HG03175 (cell line): Measurements from ENCODE around the gene ST3GAL3.

Experiments used
- ATAC-seq: cut with Tn5 transposase; IDR thresholded peaks from one replicate; pipeline ENCODE4 v1.9.1; 2021; ENCODE audit warnings: mild to moderate bottlenecking, moderate library complexity; ENCODE audit not compliant: unreplicated experiment

Gene ST3GAL3, protein sequence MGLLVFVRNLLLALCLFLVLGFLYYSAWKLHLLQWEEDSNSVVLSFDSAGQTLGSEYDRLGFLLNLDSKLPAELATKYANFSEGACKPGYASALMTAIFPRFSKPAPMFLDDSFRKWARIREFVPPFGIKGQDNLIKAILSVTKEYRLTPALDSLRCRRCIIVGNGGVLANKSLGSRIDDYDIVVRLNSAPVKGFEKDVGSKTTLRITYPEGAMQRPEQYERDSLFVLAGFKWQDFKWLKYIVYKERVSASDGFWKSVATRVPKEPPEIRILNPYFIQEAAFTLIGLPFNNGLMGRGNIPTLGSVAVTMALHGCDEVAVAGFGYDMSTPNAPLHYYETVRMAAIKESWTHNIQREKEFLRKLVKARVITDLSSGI

DNA sequence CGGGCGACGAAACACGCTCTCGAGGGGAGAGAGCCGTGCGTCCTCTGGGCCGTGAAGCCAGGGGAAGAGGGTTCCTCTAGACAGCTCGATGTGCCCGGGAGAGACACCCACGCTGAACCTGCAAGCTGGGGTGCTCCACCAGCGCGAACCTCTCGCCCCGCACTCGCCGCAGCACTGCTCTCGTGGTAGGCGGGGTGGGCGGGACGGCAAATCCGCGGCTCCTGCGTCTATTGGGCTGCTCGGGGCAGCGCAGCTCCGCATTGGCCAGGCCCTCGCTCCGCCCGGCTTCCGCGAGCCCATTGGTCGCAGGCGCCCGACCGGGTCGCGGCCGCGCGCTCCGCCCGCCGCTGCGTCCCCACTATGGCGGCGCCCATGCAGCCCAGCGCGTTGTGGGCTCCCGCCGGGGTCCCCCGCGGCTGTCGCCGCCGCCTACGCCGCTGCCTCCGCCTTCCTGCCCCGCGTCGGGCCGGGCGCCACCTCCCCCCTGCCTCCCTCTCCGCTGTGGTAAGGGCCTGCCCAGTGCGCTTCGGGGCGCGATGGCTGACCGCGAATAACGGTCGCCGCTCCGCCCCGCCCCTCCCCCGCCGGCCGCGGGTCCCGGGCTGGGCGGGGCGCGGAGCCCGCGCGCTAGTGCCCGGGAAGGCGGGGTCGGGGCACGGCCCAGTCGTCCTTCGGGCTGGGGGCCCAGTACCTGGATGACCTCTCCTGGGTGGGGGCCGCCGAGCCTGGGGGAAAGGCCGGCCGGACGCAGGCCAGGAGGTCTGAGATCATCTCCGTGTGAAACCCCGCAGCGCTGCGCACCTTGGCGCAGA, at the start of gene ST3GAL3:
Gene ST3GAL3, plus strand, starts transcription at position 347 of the 812 bp plus-strand sequence. CDS start 28,727 bp downstream, outside the sequence.
- peak; percentile 92 for ATAC-seq

DNA sequence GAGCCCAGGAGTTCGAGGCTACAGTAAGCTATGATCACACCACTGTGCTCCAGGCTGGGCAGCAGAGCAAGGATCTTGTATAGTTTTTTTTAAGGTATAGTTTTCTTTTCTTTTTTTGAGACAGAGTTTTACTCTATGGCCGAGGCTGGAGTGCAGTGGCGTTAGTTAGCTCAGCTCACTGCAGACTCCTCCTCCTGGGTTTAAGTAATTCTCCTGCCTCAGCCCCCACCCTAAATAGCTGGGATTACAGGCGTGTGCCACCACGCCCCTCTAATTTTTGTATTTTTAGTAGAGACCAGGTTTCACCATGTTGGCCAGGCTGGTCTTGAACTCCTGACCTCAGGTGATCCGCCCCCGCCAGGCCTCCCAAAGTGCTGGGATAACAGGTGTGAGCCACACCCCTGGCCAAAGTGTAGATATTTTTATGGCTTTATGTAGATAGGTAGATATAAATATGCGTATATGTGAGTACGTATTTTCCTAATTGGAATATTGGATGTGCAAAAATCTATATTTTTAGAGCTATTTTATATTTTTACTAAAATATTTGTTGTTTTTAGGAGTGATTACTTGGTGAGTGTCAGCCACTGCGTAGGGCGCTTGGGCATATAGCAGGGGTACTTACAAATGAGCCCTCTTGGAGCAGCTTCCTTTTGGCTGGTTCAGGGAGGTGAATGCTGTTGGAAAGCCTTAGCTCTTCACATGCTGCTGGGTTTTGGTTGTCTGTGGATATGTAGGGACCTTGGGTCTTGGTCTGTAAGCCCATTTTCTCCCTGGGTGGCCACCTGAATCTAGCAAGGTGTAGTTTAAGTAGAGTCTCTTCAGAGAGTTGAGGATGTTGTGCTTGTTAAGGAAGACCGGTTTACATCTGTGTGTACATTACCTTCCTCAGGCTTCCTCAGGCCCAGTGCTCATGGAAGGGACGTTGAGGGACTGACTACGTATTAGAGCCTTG, 47.8 kb upstream of the ST3GAL3 start:
- no peak for ATAC-seq

DNA sequence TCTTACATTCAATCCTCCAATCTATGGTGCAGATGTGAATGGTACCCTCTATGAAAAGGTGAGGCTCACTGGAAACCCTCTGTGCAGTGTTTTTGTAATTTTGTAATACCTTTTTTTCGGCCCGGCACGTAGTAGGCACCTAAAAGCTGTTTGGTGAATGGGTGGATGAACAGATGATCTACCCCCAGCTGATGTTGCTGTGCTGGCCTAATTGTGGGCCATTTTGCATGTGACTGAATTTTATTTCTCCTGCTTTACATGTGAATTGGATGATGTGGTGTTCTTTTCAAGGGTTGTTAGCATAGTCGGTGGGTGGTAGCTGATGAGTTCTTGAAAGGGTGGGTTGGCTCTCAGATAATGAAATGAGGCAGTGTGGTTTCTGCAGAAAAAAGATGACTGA, 47.0 kb upstream of the ST3GAL3 start:
- no peak for ATAC-seq

DNA sequence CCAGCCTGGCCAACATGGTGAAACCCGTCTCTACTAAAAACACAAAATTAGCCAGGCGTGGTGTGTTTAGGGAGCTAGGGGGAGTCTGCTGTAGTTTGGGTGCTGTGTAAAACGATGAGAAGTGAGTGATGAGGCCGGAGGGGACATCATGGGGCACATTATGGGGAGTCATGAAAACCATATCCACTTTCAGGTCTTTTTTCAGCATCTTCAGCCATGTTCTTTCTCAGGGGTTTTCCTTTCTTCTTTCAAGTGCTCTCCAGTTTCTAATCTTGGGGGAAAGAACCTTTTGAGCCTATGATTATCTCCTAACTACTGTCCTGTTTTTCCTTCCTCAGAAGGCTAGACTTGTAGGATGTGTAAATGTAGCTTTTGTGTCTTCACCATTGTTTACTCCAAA, 43.0 kb upstream of the ST3GAL3 start:
- no peak for ATAC-seq

DNA sequence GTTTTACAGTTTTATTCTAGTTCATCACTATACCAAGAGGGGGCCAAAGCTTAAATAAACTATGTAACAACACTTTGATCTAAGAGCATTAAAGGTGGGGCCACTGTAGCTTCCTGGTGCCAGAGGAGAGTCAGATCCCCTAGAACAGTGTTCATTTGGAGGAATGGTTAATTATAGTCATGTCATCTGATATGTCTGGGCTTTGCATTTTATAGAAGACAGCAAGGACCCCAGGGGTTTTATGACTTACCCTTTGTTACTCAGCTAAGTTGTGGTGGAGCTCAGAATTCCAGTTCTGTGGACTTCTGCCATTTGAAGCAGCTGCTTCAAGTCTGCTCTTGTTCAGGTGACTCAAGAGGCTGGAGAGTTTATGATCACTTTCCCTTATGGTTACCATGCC, 40.7 kb upstream of the ST3GAL3 start:
- no peak for ATAC-seq

DNA sequence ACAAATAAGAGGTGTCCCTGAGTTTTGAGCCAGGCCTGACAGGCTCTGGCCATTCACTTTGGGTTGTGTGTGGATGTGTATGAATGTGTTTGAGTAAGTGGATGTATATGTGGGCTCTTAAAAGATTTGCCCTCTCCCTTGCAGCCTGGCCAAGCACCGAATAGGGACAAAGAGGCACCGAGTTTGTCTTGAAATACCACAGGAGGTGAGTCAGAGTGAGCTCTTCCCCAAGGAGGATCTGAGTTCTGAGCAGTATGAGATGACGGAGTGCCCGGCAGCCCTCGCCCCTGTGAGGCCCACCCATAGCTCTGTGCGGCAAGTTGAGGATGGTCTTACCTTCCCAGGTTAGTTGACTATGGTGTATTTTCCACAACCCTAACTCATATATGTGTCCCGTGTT, 38.4 kb upstream of the ST3GAL3 start:
- ATAC-seq: no peak

DNA sequence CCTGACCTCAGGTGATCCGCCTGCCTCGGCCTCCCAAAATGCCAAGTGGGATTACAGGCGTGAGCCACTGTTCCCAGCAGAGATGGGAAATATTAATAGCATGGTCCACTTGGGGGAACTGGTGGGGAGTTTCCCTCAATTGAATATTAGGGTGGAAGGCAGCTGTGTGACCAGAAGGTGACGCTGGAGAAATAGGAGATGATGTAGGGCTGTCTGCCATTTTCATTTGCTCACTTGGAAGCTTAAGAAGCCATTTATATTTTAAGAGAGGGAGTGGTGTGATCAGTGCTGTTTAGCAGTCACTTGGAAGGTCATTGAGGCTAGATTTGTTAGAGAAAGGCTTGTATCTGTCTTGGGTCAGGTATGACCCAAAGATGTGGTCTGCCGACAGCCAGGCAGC, 37.5 kb upstream of the ST3GAL3 start:
- no peak for ATAC-seq

DNA sequence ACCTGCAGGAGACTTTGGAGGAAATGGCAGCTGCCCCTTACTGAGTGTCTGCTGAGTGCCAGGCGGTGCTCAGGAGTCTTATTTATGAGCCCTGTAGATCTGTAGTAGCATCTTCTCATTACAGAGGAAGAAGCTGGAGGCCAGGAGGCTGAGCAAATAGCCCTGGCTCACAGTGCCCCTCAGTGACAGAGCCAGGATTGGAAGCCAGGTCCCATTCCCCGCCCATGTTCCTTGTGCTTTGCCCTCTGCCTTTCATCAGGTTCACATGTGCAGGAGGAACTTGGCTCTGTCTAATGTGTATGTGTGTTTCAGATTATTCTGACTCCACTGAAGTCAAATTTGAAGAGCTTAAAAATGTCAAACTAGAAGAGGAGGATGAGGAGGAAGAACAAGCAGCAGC, 36.1 kb upstream of the ST3GAL3 start:
- ATAC-seq: no peak

DNA sequence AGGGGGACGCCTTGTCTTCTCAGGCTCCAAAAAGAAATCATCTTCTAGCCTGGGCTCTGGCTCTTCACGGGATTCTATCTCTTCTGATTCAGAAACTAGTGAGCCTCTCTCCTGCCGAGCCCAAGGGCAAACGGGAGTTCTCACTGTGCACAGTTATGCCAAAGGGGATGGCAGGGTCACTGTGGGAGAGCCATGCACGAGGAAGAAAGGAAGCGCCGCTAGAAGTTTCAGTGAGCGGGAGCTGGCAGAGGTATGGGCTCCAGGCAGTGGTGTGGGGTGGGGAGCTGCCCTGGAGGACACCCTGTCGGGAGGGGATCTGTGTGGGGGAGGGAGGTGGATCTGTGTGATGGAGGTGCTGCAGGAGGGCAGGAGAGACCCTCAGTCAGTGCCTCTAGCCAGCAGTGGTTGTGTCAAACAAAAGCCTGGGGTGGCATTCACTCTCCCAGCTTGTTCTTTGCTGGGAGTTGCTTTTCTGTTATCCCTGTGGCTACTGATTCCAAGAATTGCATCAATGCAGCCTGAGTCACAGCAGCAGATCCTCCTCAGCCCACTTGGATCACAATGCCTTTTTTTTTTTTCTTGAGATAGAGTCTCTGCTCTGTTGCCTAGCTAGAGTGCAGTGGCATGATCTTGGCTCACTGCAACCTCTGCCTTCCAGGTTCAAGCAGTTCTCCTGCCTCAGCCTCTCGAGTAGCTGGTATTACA, 35.6 kb upstream of the ST3GAL3 start:
- no peak for ATAC-seq

DNA sequence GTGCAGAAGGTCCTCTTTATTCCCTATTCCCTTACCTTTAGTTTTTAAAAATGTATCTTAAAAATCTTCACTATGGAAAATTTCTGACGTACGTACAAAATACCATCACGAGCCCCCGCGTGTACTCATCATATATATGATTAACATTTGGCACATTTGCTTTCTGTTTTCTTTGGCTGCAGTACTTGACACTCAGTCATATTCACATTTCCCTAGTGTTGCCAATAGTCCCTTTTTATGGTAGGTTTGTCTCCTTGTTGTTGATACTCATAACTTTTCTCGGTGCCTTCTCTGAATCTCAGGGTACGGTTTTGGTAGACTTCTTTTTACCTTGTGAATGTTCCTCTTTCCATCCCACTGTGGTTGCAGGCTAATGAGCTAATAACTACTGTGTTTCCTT, 34.1 kb upstream of the ST3GAL3 start:
- ATAC-seq: no peak

DNA sequence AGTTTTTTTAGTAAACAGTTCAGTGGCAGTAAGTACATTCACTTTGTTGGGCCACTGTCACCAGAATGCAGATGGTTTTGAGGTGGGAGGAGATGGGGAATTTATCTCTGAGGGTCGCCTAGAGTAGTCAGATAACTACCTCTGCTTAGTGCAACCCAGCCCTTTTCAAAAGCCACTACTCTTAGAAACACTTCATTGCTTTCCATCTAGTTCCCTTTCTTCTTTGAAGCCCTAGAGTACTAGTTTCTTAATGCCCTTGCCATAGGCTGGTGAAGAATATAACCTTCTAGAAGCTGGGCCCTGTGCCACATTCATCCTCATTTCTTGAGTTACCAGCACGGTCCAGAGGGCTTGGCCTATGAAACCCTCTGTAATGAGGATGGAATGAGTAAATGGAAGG, 28.4 kb upstream of the ST3GAL3 start:
- no peak for ATAC-seq

DNA sequence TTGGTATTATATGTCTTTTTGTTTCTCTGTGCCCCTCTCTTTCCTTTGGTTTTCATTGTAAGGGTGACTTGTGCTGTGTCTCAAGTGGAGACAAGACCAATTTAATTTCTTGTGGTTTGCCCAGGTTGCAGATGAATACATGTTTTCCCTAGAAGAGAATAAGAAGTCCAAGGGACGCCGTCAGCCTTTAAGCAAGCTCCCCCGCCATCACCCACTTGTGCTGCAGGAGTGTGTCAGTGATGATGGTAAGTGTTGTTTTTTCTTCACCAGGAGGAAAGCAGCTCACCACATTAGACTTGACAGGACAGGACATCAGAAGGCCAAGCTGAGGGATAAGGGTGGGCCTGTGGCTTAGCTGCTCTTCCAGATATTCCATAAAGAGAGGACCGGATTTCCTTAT, 23.8 kb upstream of the ST3GAL3 start:
- no peak for ATAC-seq

DNA sequence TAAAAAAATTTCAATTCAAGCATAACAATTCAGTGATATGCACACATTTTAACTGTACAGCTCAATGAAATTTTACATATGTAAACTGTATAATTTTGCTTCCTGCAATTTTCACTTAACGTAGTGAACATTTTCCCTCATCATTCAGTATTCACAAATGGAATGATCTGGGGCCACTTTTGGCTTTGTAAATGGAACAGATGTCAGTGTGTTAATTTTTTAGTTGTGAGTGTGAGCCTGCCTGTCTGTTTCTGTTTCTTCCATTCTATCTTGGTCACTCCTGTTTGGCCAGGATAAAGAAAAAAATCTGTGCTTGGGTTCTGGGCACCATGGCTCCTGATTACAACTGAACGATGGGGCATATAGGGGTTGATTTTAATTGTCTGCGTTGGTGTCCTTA, 20.5 kb upstream of the ST3GAL3 start:
- ATAC-seq: no peak

DNA sequence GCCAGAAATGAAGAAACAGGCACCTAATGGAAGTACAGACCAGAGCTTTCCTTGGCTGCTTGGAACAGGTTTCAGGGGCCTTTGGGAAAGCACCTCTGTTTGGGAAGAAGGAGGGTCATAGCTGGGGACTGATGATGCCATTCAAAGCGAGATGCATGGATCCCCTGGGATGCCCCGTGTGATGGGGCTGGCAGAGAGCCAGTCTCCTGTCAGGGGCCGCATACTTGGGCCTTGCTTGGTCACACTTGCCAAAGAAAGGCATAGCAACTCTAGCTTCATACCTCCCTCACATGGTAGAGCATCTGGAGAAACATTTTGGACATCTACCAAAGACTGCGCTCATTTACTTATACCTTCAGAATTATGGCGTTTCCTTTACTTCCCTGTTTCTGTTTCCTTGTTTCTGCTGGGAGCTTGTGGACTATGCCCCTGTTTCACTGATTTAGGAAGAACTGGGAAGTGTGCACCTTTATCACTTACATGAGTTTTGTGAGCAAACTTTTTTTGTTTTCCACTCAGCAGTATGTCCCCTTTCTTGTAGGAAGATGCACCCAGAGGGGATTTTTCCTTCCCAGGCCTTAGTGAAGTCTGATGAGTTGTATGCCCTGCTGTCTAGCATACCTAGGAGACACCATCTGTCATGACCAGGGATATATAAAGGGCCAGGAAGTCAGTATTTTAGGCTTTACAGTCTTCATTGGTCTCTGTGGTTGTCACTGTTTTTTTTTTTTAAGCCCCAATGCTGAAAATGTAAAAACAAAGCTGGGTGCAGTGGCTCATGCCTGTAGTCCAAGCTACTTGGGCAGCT, 19.8 kb upstream of the ST3GAL3 start:
- ATAC-seq: no peak

DNA sequence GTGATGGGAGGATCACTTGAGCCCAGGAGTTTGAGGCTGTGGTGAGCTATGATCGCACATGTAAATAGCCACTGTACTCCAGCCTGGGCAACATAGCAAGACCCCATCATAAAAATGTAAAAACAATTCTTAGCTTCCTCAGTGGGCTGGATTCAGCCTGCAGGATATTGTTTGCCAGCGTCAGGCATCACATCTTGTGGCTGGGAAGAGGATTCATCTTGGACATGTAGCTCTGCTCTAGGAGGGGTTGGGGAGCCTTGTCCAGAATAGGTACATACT, 19.3 kb upstream of the ST3GAL3 start:
- ATAC-seq: no peak

DNA sequence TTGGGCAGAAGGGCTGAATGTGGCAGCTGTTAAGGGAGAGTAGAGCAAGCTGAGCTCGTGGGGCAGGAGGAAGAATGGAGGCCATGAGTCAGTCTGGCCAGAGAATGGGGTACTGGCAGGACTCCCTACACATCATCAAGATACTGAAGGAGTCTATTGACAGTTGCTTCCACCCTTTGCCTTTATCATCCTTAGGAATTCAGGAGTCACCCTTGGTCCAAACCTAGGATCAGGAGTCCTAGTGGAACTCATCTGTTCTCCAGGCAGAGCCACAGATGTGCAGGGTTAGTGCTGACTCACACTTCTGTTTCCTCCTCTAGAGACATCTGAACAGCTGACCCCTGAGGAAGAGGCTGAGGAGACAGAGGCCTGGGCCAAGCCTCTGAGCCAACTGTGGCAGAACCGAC, 18.7 kb upstream of the ST3GAL3 start:
- ATAC-seq: no peak

DNA sequence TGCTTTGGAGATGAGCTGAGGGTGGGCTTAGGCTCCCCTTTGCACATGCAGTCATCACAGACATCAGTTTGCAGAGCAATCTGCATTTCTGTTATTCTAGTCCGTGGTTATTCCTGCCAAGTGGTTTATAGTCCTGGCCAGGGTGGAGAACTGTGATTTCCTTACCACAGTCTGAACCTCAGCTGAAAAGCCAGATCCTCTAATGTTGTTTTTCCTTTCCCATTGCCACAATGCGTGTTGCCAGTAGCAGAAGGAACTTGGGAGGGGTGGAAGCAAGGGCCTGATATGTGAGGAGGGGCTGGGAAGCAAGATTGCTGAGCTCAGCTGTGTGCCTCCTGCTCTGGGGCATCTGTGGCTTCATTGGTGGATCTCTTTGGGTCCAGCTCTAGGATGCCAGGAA, 18.0 kb upstream of the ST3GAL3 start:
- no peak for ATAC-seq

DNA sequence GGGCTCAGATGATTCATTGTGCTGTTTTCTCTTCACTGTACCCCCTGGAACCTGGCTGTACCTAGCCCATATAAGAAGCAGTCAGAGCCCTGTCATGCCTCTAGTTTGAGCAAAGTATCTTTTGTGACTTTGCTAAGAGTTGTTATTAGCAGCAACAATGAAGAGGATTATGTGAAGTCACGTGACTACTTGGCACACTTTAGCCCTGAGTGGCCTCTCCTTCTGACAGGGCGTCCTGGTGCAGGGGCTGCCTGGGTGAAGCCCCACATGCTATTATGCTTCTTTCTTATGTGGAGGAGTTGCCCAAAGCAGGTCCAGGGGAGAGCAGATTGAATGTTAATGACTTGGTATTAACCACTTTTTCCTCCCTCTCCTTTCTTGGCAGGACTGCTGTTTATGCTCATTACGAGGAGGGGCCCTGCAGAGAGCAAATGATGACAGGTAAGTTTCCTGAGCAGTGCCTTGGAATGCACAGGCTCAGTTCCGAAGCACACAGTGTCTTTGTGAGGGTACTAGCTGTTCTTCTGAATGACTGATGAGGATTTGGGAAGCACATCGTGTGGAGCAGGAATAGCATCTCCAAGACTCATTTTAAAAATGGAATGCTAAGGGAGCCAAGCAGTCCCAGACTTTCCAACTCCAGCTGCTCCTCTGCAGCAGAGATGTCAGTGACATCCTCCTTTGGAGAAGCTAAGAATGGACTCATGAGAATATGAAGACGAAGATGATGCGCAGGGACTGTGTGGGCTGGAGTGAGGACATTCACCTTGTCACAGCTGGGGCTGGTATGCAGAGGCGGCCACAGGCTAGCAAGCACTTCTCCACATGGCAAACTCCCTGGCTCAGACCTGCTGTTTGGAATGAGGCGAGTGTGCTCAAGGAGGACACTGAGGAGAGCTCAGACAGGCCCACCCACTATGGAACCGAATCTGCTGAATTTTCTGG, 15.2 kb upstream of the ST3GAL3 start:
- ATAC-seq: no peak

DNA sequence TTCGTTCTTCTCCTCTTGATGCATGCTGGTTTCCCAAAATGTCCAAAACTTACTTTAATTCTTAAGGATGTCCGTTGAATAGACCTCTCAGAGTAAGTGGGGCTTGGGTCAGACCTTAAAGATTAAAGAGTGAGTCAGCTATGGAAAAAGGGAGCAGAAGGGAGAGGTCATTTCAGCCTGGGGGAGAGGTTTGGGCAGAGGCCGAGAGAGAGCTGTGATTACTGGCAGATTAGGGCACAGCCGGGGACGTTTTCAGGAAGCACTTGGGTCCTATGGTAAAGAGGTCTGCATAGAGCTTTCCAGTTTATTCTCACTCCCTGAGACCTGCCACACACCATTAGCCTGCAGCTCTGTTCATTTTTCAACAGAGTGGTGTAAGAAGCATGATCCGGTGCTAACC, 14.0 kb upstream of the ST3GAL3 start:
- no peak for ATAC-seq
